ENCODE data around the gene ACSS1.

GRCh38 chr20:24962510-24962909 lies 95.4 kb downstream of the ACSS1 start:
- TF ChIP-seq POLR2A (IDR thresholded peaks at IDR 0.05) (no peak), CTCF (IDR thresholded peaks at IDR 0.05) (no peak)
